Caki2 (cell line): ENCODE measurements around the gene NUMB. TPM values are rescaled to one million over a fixed set of nuclear protein-coding genes. Genes with fewer than 3 reads are reported as not detected.

Experiments used
- DNase-seq: peaks from one replicate; pipeline ENCODE4 v3.0.0-alpha.2; 2015; ENCODE audit warnings: low read depth
- in situ Hi-C: cut with HindIII; loops from 2 replicates; pipeline ENCODE4 v1.10.0; 2016; ENCODE audit warnings: low sequenced_read_pairs, low pct_unique_long_range_greater_than_20kb, mixed read lengths
- total RNA-seq: library from RNA; depleted of rRNA; stranded (reverse); fragments of >200 nt; shearing (Covaris generic); gene quantifications from 2 replicates; pipeline ENCODE4 v1.2.3, GENCODE V29; 2014; ENCODE audit warnings: low replicate concordance

The NUMB gene
- total RNA-seq, 1 experiment from 2014 or later: 15.0 TPM

DNA sequence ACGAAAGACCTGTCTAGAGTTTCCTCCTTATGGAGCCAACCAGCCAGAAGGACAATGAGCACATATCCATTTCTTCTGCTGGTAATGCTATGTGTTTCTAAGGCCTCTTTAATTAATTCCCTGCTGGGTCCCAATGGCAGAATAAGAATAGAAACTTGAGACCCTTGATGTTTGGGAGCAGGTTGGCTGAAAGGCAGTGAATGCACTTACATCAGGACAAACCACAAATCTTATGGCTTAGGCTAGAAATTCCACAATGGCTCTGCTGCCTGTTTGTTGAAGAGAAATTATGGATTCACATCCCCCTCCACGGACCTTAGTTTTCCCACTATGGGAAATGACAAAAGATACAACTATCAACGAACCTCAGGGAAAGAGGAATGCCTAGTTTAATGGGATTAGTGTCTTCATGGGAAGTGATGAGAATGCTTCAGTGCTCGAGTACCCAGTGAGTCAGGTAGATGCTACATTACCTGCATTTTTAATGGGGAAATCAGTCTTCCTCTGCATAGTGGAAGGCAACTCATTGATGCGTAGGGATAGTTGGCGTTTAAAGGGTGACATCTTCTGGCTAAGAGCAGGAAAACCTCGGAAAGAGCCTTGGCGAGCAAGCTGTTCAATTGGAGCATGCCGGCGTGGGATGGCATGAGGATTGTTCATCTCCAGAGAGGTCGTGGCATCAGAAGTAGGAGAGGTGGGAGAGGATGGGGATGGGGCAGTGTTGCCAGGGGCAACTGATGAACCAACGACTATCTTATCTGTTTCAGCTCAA lies 174.6 kb downstream of the NUMB start:
- in situ Hi-C loops: loop anchor here (25.0 kb wide), 1 partner anchor 179 kb away; the partner anchor contains the start of gene NUMB
- DNase-seq: peak; percentile 53

- DNase-seq: no peak
- in situ Hi-C loops: loop anchor here (25.0 kb wide), 1 partner anchor 181 kb away; the partner anchor contains the start of gene NUMB
Observed at GRCh38 chr14:73280903-73281302, 177.4 kb downstream of the NUMB start.

DNA sequence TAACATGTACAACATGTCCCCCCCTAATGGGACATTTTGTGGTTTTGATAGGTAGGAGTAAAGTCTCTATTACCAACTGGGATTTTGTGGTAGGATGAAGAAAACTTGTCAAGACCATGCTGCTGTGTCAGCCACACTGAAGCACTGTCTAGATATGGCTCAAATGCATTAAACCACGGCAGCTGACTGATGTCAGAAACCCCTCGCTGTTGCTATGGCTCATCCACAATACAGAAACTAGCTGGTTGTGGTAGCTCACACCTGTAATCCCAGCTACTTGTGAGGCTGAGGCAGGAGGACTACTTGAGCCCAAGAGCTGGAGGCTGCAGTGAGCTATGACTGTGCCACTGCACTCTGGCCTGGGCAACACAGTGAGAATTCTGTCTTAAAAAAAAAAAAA lies 181.0 kb downstream of the NUMB start:
- DNase-seq: no peak
- in situ Hi-C loops: loop anchor here (25.0 kb wide), 1 partner anchor 185 kb away; the partner anchor contains the start of gene NUMB

GRCh38 chr14:73276836-73277235 lies 181.5 kb downstream of the NUMB start:
- in situ Hi-C loops: loop anchor here (25.0 kb wide), 1 partner anchor 185 kb away; the partner anchor contains the start of gene NUMB
- no peak for DNase-seq

- no peak for DNase-seq
- in situ Hi-C loops: no loop called here
Observed at GRCh38 chr14:73273799-73274198, 184.5 kb downstream of the NUMB start.

GRCh38 chr14:73272393-73272792 lies 186.0 kb downstream of the NUMB start:
- in situ Hi-C loops: no loop called here
- DNase-seq: no peak

- DNase-seq: peak; percentile 81
- in situ Hi-C loops: no loop called here
Observed at GRCh38 chr14:73269729-73270531, 188.4 kb downstream of the NUMB start.

- in situ Hi-C loops: no loop called here
- DNase-seq: no peak
Observed at GRCh38 chr14:73267474-73267873, 190.9 kb downstream of the NUMB start.

GRCh38 chr14:73266317-73266716 lies 192.0 kb downstream of the NUMB start:
- no peak for DNase-seq
- in situ Hi-C loops: no loop called here

DNA sequence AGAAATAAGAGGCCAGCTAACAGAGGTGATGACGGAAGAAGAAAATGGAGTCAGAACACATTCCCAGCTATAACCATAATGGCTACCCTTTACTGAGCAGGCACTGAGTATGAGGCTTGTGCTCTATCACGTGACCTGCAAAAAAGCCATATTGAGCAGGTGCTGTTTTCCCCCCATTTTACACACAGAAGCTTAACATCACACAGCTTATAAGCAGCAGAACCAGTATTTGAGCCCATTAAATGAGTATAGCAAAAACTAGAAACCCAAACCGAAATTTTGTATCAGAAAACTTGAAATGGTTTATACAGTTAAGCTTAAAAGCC lies 192.7 kb downstream of the NUMB start:
- in situ Hi-C loops: no loop called here
- DNase-seq: no peak

DNA sequence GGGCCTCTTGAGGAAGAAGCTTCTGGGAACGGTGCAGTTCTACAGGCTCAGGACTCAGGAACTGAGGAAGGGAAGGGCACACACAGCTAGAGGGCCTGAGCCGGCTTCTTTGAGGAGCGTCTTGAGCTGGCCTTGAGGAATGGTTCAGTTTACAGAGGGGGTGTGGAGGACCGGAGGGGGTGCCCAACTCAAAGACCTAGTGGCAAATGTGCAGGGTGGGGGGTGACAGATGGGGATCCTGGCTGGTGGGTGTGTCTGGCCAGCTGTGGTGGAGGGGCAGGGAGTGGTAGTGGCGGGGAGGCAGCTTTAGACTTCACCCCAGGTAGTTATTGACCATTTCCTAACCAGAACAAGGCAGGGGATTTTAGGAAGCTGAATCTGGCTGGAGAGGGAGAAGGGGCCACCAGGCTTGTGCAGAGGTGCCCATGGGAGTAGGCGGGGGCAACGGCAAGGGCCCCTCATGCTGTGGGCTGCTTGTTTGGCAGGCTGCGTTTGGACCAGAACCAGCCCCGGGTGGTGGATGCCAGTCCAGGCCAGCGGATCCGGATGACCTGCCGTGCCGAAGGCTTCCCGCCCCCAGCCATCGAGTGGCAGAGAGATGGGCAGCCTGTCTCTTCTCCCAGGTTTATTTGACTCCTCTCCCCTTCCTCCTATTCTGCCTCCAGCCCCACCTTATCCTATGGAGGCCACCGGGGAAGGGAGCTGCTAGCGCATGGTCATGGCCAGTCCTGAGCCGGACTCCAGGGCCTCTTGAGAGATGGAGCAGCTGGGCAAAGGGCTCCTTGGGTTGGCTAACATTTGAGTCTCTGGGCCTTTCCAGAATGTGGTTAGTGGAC lies 193.2 kb downstream of the NUMB start:
- in situ Hi-C loops: no loop called here
- no peak for DNase-seq

GRCh38 chr14:73264080-73264884 lies 194.1 kb downstream of the NUMB start:
- in situ Hi-C loops: no loop called here
- no peak for DNase-seq

GRCh38 chr14:73263606-73264005 lies 194.7 kb downstream of the NUMB start:
- in situ Hi-C loops: no loop called here
- DNase-seq: no peak

- in situ Hi-C loops: no loop called here
- DNase-seq: no peak
Observed at GRCh38 chr14:73262427-73263183, 195.7 kb downstream of the NUMB start.

DNA sequence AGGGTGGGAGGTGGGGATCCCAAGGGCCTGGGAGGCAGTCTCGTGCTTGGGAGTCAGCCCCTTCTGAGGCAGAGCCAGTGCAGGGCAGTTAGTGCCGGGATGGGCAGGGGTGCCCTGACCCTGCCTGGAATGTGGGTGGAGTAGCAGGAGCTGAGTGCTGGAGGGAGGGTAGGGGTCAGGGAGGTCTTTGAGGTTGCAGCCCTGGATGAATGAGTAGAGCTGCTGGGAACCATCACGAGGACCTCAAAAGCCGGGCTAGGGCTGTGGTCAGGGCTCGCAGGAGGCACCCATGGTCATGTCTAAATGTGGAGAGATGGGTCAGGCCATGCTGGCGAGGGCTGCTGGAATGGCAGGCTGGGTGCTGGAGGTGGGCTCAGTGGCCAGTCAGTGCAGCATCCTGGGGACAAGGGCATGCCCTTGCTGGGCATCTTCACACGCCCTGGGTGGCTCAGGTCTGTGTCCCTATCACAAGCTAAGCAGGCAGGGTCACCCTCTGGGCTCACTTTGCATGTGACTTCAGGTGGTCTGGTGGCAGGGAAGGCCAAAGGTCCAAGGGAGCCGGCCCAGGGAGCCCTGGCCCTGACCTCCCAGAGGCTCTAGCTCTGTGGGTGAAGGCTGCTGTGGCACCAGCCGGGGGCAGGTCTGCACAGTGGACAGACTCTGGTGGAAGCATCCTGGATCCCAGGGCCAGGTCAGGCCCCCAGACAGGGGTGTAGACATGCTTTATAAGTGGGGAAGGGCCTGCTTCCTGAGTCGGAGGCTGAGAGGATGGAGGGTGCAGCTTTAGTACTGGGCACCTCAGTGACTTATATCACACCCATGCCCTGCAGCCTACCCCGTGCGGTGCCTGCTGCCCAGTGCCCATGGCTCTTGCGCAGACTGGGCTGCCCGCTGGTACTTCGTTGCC lies 196.6 kb downstream of the NUMB start:
- DNase-seq: no peak
- in situ Hi-C loops: no loop called here

- DNase-seq: no peak
- in situ Hi-C loops: no loop called here
Observed at GRCh38 chr14:73261075-73261474, 197.3 kb downstream of the NUMB start.
